Panc1 (cell line): ENCODE data around the gene SLCO3A1.

Source experiments
- POLR2AphosphoS5 ChIP-seq: IDR thresholded peaks from 2 replicates; pipeline ENCODE4 v1.6.1; 2012; ENCODE audit warnings: mild to moderate bottlenecking, low read depth, low read length, moderate library complexity
- TCF7L2 ChIP-seq: IDR thresholded peaks from 2 replicates; pipeline ENCODE4 v1.6.1; 2011; ENCODE audit warnings: mild to moderate bottlenecking, low read depth, low read length, inconsistent platforms
- TF ChIP-seq, protein P1 (sequence below): fragments of 450-650 bp; IDR thresholded peaks from 2 replicates; pipeline ENCODE4 v1.5.1; 2017; ENCODE audit warnings: mild to moderate bottlenecking
- TF ChIP-seq, protein P2 (sequence below), 2 experiments: IDR thresholded peaks; 2 replicates each; pipeline ENCODE4 v1.6.1; 2011 to 2012; ENCODE audit warnings: low read depth in 2 of 2, control low read depth in 1 of 2, low read length in 1 of 2, mild to moderate bottlenecking in 1 of 2, moderate library complexity in 1 of 2; ENCODE audit not compliant: insufficient read depth in 1 of 2

GRCh38 chr15:91953432-91953831 is 99.9 kb downstream of the SLCO3A1 start:
- TF ChIP-seq, protein P1, sequence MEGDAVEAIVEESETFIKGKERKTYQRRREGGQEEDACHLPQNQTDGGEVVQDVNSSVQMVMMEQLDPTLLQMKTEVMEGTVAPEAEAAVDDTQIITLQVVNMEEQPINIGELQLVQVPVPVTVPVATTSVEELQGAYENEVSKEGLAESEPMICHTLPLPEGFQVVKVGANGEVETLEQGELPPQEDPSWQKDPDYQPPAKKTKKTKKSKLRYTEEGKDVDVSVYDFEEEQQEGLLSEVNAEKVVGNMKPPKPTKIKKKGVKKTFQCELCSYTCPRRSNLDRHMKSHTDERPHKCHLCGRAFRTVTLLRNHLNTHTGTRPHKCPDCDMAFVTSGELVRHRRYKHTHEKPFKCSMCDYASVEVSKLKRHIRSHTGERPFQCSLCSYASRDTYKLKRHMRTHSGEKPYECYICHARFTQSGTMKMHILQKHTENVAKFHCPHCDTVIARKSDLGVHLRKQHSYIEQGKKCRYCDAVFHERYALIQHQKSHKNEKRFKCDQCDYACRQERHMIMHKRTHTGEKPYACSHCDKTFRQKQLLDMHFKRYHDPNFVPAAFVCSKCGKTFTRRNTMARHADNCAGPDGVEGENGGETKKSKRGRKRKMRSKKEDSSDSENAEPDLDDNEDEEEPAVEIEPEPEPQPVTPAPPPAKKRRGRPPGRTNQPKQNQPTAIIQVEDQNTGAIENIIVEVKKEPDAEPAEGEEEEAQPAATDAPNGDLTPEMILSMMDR = no peak
- TF ChIP-seq, protein P2, sequence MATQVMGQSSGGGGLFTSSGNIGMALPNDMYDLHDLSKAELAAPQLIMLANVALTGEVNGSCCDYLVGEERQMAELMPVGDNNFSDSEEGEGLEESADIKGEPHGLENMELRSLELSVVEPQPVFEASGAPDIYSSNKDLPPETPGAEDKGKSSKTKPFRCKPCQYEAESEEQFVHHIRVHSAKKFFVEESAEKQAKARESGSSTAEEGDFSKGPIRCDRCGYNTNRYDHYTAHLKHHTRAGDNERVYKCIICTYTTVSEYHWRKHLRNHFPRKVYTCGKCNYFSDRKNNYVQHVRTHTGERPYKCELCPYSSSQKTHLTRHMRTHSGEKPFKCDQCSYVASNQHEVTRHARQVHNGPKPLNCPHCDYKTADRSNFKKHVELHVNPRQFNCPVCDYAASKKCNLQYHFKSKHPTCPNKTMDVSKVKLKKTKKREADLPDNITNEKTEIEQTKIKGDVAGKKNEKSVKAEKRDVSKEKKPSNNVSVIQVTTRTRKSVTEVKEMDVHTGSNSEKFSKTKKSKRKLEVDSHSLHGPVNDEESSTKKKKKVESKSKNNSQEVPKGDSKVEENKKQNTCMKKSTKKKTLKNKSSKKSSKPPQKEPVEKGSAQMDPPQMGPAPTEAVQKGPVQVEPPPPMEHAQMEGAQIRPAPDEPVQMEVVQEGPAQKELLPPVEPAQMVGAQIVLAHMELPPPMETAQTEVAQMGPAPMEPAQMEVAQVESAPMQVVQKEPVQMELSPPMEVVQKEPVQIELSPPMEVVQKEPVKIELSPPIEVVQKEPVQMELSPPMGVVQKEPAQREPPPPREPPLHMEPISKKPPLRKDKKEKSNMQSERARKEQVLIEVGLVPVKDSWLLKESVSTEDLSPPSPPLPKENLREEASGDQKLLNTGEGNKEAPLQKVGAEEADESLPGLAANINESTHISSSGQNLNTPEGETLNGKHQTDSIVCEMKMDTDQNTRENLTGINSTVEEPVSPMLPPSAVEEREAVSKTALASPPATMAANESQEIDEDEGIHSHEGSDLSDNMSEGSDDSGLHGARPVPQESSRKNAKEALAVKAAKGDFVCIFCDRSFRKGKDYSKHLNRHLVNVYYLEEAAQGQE (IDR thresholded peaks at IDR 0.05; ENCODE audit: insufficient read depth in 1 of 2, low read depth in 2 of 2, low read length in 1 of 2) = no peak
- TF ChIP-seq POLR2AphosphoS5 (no peak), TCF7L2 (no peak)
